ENCODE data around the gene OOSP2.

The OOSP2 gene

GRCh38 chr11:60084631-60085273 is 44.5 kb downstream of the OOSP2 start:
- no peak for DNase-seq

DNA sequence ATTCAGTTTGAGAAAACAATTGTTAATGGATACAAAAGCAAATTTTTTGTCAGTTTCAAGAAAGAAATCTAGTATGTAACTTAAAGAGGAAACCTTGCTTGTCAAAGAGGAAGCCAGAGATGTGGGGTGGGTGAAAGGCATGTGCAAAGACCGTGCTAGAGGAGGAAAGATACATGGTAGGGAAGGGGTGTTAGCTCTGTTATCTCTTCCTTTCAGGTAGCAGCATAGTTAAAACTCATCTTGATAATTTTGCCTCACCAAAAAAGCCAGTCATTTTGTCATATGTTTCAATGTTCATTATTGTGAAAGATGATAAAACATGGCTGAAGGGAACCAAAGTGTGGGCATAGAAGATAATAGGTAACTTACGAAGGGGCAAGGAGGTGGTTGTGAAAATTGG is 45.7 kb downstream of the OOSP2 start:
- no peak for DNase-seq

DNA sequence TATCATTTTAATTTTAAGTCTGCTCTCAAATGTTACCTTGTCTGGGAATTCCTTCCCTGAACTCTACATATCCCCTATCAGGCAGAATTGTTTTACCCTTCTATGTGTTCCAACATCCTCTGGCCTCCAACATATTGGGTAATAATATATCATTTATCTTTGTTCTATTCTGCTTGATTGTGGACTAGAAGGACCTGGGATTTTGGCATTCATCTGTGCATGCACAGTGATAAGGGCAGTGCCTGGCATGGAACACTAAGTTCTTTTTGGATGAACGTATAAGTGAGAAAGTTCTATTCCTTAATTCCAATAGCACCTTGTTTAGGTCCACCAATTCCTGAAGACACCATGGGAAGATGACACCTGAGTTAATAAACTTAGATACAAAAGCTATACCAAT is 47.0 kb downstream of the OOSP2 start:
- no peak for DNase-seq

DNA sequence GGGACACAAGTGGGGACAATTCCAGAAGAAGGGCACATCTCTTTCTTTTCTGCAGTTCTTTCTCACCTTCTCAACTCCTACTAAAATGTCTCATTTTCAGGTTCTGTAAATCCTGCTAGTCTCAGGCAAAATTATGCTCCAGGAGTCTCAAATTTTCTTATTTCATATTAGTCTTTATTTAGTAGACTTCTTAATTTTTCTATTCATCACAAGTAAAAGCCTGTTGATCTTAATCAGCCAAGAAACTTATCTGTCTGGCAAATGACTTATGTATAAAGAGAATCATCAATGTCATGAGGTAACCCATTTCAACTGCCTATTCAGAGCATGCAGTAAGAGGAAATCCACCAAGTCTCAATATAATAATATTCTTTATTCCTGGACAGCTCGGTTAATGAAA is 48.2 kb downstream of the OOSP2 start, which contains the start of gene MS4A2:
Gene MS4A2 (plus strand): TSS at position 301 of the 400 bp plus-strand sequence. CDS start 102 bp downstream, outside the sequence.
- no peak for DNase-seq

GRCh38 chr11:60095477-60096120 is 55.4 kb downstream of the OOSP2 start:
- no peak for DNase-seq

DNA sequence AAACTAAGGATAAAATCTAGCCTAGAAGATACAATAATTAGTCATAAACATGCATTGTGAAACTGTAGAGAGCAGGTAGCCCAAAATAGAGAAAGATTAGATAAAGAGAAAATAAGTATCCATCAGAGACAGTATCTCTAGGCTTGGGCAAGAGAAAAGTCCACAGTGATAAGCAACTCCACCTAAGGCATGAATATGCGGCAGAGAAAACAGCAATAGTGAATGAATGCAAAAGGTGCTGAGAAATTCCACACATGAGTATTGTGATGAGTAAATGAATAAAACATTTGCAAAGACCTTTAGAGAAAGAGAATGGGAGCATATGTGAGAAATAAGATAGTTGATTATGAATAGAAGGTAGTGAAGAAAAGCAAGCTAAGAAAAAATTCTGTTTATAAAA is 57.0 kb downstream of the OOSP2 start:
- DNase-seq: no peak
